CD4-positive, alpha-beta T cell treated with Interleukin-15 for 4 hours (primary cell): ENCODE data around the gene CACNA2D3.
"Not testable (repeated sequence)": the region's sequence is repeated elsewhere in the genome, so short reads cannot be mapped to it uniquely, and the experiment has no call there.

Source experiments
- DNase-seq: peaks from one replicate; pipeline ENCODE4 v3.0.0-alpha.2; 2020; ENCODE audit warnings: low spot score

The CACNA2D3 gene

DNA sequence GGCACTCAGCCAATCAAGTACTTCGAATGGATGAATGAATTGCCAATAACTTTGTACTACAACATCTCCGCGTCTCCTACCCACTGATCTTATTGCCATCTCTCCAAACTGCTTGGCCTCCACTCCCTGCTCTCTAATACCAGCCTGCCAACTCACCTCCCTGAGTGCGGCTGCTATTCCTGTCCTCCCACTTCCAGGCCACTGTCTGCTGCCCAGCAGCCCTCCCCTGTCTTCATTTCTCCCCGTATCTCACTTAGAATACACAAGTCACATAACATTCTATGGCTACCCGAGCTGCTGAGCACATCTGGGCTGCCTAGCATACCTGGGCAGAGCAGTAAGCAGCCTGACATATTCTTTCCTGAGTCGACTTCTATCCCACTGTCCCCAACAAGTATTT lies 955.4 kb downstream of the CACNA2D3 start:
- DNase-seq = no peak

DNA sequence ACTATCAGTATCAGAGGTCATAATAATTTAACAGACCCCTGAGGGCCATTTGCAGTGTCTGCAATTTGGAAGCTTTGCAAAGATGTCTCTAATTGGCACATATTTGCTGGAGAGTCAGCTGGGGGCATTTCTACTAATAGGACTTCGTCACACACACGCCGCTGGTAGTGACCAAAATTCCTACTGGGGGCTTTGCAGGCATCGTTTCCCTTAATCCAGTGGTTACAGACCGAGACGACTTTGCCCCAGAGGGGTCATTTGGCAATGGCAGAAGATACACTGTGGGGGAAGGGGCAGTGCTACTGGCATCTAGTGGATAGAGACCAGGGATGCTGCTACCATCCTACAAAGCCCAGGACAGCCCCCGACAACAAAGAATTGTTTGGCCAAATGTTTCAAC lies 956.5 kb downstream of the CACNA2D3 start:
- DNase-seq = no peak

DNA sequence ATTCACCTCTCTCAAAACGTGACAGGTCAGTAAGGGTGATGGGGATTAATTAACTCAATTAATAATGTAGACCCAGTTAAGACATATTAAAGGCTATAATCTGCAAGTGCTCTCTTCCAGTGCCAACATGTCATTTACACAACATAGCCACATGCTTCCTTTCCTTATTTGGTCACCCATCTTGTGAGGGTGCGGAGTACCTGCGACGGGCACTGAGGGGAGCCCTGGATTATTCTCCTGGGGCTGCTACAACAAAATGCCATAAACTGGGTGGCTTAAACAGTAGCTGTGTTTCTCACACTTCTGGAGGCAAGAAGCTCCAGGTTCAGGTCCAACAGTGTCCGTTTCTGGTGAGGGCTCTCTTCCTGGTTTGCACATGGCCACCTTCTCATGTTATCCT lies 962.9 kb downstream of the CACNA2D3 start:
- no peak for DNase-seq

DNA sequence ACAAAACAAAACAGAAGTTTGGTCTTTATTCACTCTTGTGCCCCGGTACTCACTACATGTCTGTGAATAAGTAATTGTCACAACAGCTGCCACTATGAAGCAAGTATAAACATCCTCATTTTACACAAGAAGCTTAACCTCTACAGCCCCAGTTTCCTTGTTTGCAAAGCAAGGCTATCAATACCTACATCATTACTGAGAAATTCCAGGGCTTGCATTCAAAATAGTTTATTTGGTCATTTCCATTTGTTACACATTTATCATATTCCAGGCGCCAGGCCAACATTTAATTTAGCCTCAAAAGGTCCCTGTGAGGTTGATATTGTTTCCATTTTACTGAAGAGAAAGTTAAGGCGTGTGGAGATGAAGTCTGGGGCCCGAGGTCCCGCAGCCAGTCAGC lies 966.9 kb downstream of the CACNA2D3 start:
- DNase-seq = no peak

DNA sequence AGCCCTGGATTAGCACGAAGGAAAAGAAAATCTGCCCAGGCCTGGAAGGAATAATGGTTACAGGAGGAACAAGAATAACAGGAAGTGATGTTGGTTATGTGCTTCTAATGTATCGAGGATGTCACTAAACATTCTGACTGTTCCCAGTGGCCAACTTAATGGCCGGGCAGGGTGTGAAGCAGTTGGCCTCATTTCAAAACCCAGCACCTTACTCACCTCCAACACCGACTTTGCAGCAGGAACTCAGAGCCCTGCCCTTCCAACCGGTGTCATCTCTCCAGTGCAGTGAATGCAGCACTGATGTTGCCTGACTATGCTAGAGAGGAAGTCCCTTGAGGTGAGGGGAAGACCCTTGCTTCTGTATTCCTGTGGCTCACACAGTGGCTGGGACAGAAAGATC lies 967.9 kb downstream of the CACNA2D3 start:
- no peak for DNase-seq

DNA sequence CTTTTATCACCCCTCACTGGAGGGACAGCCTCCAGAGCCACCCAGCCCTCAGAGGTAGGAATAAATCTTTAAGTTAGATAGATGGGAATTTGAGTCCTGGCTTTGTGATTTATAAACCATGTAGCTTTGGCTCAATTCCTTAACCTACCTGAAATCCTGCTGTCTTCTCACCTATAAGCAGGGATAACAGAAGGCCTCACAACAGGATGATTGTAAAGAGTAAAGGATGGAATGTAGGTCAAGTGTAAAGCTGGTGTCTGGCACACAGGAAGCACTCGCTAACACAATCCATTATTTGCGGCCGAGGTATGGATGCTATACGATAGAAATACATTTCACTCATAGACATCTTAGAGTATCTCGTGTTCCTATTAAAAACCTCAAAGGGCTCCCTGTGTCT lies 968.4 kb downstream of the CACNA2D3 start:
- DNase-seq = no peak

DNA sequence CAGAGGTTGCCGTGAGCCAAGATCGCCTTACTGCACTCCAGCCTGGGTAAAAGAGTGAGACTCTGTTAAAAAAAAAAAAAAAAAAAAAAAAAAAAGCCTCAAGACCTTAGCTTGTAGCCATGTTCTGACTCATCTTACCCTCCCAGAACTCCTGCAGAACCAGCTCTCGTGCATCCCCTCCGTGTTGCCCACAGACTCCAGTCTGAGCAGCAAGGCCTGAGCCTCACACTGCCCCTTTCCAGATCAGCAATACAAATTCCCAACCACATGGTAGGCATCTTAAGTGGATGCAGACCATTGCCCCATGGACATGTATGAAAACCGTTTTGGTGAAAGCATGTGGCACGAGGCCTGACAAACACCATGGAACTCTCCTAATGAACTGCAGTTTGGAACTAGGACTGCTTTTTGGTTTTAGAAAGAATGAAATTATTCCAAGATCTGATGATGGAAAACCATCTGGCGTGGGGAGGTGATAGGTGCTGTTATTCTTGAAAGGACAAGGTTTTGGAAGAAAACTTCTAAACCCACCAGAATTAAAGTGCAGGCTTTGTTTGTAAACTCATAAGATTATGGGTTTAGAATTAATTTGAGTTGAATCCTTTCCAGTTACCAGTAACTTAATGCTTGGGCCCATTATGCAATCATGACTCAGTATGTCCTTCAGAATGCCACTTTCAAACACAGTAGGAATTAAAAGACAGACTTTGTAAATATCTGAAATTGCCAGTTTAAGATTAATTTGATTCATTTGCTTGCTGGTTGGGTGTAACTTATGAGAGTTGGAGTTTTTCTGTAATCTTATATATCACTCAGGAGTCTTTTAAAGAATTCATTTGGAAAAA lies 969.3 kb downstream of the CACNA2D3 start:
- no peak for DNase-seq

DNA sequence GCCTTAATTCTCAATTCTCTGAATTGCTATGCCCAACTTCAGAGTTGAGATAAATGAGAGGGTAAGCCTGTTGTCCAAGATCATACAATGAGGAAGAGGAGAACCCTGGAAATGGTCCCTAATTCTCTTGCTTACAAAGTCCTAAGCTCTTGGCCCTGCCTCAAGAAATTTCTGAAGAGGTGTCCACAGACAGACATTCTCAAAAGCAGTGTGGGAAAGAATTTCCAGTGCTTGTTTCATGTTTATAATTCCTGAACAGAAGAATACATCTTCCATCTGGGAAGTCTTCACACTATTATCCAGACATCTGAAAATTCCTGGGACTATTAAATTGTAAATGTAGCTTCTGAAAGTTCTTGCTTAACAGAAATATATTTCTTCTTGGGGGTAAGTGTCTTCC lies 972.3 kb downstream of the CACNA2D3 start:
- DNase-seq = no peak

DNA sequence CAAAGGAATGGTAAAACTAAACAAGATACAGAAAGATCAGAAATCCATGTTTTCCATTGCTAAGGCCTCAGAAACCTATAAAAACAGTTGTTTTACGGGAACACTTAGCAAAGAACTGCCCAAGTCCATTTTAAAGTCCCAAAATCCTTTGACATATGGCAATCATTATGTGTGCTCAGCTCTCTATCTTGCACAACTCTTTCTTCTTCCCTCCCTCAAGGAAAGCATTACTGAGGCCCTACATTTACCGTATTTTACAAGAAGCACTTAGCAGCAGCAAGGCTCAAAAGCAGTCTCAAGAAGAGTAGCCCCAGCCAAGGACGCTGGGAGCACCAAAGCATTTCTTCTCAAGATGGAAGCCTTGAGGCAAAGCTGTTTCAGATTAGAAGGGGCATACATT lies 975.1 kb downstream of the CACNA2D3 start:
- DNase-seq = no peak

DNA sequence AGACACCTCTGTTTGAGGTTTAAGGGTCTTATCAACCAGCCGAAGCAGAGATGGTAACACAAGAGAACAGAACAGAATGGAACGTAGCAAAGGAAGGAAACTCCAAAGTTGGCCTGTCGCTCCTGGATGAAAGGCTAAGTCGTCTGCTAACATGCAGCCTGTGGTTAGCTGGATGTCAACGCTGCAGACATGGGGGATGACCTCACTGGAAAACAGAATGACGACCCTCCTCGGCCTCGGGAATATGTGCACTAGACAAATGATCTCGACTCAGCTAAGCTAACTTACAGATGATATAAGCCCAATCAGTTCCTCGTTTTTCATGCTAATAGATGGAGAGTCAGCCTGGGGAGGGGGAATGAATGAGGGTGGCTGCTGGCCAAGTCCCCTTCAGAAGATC lies 983.3 kb downstream of the CACNA2D3 start:
- no peak for DNase-seq

DNA sequence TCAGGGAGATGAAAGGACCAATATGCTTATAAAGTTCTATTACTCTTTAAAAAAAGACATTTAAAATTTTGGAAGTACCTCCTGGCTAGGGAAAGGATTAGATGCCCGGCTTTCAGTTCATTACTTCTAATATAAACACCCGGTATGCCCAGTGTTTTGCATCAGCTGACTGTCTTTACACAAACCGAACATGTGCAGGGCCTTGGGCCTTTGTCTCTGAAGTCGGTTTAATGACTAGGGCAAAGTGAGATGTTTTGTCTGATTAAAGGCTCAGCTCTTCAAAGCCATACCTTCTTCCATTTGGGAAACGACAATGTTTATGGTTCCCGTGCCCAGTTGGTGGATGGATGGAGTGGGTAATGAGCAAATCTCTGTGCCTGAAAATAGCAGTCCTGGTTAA lies 984.8 kb downstream of the CACNA2D3 start:
- no peak for DNase-seq

DNA sequence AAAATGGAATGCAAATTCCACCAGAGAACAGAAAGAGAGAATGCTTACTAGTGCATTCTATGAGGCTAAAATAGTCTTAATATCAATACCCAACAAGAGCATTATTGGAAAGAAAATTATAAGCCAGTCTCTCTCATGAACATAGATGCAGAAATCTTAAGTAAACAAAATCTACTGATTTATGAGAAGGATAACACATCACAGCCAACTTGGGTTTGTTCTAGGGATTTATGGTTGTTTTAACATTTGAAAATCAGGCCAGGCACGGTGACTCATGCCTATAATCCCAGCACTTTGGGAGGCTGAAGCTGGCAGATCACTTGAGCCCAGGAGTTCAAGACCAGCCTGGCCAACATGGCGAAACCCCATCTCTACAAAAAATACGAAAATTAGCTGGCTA lies 989.6 kb downstream of the CACNA2D3 start:
- not testable (repeated sequence) for DNase-seq

DNA sequence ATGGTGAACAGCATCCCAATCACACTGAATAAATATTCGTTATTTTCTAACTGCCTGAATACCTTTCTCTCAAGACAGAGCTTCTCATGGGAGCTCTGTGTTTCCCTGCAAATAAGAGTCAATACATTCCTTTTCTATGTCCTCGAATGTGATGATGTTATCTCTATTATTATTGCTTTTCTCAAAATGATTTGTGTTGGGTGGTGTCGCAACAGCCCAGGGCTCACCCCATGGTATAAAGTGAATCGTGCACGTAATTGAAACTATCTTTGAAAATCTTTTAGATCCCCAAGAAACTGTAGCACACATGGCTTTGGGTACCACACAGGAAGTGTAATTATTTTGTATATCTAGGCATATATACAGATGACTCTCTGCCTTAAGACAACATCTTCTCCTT lies 996.1 kb downstream of the CACNA2D3 start:
- DNase-seq = no peak

DNA sequence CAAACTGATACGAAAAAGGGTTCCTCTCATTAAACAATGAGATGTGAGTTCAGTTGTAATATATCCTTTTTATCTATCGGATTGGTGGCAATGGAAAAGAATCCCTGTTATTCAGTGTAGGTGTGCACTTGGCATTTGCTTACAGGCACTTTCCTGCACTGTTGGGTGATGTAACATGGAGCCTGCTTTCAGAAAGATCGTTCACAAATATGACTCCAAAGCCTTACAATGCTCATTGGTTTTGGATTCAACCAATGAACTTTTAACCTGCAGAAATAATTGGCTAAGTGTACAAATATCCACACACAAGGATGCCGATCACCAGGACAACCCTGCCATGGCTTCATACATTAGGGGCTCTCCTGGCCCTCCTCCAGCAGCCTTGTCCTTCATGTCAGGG lies 996.9 kb downstream of the CACNA2D3 start:
- DNase-seq = no peak

DNA sequence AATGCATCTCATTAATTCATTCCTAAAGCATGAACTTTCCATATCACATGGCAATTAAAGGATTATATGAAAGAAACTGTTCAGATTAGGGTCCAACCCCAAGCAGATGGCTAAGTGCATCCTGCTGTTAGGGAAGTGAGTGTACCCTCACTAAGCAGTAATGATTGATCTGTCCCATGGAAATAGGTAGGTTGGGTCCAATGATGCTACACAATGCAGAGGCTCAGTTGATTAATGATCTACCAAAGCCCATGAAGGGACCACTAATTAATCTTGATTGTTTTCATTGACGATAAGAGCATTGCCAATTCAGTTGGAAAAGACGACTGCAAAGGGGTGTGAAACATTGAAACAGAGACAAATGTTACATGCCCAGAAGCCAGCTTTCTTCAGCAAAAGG lies 1000.0 kb downstream of the CACNA2D3 start:
- DNase-seq = no peak
